HG03575 (cell line): ENCODE measurements around the gene MRM2.

Source experiments
- ATAC-seq: cut with Tn5 transposase; IDR thresholded peaks from one replicate; pipeline ENCODE4 v1.9.1; 2021; ENCODE audit not compliant: unreplicated experiment, insufficient number of reproducible peaks, low FRiP score; ENCODE audit errors: extremely low read depth

MRM2 gene

DNA sequence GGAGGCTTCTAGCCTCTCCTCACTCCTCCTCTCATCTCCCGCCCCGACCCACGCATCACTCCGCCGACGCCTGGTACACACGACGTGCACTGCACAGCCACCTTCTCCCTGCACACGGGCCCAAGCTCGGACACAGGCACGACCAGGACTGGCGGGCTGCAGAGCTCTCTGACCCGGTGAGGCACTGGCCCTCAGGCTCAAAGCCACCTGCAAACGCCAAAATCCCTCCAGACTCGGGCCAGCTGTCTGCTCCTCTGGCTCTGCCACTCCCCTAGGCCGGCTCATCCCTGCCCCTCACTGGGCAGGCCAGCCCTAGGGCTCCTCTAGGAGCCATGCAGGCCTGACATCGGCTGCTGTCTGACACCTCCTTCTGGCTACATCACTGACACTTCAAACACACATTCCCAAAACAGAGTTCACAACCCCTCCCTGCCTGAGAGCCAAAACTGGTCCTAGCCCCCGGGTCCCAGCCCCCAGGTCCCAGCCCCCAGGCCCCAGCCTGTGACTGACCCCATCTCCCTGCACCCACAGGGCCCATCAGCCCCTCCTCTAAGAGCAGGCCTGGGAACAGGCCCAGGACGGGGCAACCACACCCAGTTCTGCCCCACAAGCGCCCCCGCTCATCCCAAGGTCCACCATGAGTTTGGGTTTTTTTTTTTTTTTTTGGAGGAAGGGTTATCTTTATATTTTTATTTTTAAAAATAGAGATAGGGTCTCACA is 44.4 kb downstream of the MRM2 start:
- no peak for ATAC-seq

DNA sequence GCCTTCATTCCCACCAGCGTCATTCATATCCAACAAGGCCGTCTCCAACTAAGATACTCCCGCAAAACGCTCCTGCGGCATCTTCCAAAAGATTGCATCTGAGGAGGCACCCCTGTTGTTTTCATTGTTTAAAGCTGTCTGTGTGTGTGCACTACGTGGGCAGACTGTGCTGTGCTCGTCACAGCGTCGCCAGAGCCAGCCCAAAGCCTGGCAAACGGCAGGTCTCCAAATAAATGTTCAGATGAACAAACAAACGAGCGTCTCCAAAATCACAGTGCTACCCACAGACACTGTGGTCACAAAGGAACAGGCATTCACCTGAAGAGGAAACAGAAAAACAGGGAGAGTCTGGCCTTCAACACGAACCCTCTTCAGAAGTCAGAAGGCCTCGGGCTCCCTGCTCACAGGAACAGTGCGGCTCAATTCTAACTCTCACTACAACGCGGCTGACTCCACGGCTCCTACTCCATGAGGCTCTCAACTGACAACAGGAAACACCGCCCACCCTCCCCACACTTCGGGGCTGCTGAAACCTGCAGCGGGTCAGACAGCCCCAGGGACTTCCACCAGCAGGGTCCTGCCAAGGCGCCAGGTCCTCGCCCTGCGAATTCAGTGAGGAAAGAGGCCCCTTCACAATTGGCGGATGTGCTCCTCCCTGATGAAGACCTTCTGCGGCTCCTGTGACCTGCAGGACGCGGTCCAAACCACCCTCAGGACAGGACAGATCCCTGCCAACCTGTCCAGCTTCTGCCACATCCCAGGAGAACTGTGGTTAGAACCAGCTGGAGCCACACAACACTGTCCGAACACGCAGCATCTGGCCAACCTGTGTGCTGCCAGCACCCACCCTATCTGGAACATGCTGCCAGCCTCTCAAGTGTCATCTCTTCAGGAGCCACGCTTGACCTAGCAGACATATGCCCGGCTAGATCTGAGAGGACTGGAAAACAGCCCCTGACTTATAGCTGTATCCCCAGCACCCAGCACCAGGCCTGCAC is 45.3 kb downstream of the MRM2 start:
- ATAC-seq, result no peak

DNA sequence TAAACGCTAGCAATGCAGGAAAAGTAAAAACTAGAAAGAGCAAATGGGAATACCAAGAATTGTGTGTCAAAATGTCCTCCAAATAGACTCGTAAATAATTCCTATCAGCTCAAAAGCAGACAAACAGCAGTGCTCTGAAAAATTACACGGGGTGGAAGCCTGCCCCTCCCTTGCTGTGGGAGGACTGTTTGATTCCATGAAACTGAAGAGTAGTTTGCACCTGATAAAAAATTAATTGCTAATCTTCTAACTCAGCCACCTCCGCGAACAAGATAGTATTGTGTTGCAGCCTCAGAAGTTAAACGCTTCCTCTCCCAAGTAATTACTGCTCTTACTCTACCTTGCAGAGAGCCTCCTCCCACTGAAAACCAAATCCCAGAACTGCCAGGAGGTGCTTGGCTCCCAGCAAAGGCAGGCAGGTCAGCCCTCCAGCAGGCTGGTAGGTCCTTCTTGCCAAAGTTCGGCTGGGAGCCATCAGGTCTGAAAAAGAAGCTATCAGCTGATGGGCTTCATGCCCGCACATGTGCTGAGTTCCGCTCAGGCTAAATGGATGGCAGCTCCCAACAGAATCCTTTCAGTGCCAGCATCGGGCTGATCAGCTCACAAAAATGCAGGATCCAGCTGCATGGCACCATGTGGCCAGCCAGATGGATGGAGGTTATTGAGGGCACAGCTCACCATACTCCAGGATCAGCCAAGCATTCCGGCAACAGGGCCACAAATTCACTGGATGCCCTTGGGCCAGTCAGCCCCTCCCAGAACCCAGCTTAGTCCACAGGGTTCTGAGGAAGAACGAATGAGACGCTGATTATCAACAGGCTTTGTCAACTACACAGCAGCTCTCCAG is 46.4 kb downstream of the MRM2 start:
- no peak for ATAC-seq

DNA sequence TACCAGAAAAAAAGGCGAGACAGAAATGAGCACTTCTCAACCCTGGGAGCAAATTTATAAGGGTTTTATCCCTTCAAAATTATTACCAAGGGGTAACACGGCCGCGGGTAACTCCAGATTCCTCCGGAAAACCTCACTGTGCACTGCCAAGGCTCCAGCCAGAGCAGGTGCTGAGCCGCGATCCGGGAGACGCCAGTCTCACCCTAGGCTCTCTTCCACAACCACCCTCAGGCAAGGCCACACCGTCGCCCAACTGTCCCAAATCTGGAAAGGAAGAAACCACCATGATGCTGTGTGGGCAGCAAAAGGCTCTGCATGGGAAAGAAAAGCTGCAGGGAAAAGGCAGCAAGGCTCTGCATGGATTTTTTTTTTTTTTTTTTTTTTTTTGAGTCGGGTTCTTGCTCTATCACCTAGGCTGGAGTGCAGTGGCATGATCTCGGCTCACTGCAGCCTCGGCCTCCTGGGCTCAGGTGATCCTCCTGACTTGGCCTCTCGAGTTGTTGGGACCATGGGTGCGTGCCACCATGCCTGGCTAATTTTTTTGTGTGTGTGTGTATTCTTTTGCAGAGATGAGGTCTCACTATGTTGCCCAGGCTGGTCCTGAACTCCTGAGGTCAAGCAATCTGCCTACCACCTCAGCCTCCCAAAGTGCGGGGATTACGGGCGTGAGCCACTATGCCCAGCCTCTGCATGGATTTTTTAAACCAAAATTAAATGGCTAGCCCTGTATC is 48.3 kb downstream of the MRM2 start:
- ATAC-seq, result no peak

DNA sequence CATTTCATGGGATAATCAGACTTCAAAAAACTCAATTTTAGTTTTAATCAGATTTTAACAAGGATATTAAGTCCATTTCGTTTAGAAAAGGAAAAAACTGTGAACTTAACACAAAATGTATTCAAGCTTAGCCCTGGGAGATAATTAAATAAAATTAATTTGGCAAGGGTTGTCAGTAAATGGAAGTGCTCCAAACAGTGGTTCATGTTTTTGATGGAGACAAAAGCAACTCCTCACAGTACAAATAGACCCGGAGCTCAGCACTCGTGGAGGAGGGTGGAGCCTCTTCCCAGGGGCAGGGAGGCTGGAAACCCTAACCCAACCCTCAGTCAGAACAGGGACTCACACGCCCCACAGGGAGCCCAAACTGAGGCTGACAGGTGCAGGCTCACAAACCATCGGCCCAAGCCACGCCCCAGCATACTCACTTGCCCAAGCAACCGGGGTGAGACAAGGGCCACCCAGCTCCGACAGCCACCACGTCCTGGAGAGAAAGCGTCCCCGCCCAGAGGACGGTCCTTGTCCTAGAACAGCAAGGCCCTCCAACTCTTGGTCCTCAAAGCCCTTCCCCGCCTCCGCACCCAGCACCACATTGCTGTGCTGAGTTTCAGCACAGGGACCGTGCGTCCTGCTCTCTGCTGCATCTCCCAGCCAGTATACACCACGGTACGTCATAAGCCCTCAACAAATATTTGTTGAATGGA is 49.0 kb downstream of the MRM2 start:
- ATAC-seq, result no peak

DNA sequence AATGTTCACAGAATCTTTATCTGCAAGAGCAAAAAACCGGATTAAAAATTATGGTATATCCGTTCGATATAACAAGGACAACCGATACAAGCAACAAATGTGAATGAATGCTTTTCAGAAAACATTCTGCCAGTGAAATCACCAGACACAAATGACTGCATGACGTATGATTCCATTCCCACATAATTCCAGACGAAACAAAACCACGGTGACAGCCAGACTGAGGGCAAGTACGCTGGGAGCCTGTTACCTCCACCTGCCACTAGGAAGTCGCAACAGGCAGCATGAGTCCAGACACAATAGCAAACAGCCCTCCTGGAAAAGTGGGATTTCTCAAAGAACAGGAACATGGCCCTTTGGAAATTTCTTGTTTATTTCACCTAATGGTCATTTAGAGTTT is 51.0 kb downstream of the MRM2 start:
- no peak for ATAC-seq

DNA sequence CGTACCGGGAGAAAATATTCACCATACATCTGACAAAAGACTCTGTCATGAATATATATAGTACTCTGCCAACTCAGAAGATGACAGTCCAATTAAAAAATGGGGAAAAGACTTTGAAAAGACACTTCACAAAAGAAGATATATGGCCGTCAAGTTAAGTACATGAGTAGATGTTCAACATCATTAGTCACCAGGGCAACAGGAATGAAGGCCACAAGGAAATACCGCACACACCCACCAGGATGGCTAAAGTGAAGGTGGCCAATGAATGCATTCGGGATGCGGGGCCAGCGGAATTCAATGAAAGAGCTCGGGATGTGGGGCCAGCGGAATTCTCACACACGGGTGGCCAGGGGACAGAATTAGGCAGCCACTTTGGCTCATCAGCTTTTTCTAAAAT is 51.5 kb downstream of the MRM2 start:
- ATAC-seq, result no peak

DNA sequence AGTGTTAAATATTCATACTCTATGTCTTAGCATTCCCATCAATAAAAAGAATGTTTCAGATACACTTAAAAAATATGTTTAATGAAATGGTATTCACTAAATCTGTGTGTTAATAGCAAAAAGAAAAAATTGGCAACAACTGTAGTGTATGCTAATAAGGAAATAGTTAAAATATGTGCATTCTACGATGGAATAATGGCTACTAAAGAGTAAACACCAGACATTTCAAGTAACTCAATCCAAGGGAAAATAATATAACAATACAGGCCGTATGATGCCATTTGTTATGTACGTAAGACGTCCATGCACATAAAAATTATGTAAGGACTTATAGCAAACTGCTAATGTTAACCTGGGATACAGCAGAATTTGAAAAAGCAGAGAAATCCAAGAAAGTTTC is 55.8 kb downstream of the MRM2 start:
- no peak for ATAC-seq

DNA sequence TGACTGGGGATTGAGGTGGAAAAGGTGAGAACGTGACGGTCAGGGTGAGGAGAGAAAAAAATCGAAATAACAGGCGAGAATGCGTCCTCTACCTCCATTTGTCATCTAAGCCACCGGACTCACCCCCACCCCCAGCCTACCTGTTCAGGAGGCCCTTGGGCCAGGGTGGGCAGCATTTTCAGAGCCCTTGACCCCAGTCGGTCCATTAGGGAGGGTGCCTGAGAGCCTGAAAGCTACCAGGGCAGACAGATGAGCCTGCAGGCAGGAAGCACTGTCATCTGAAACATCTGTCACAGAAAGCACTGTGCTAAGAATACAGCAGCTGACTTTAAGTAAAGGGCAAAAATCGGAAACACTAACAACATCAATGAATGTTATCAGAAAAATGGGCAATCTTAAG is 56.3 kb downstream of the MRM2 start:
- ATAC-seq, result no peak
